K562 (cell line): Measurements from ENCODE around the gene C6orf62. TPM values are rescaled to one million over a fixed set of nuclear protein-coding genes. Genes with fewer than 3 reads are reported as not detected.

Source experiments
- EGR1 ChIP-seq: fragments of 450-650 bp; conservative IDR thresholded peaks from 2 replicates; pipeline ENCODE4 v1.6.1; 2017; ENCODE audit warnings: mild to moderate bottlenecking
- FOS ChIP-seq: IDR thresholded peaks from 3 replicates; pipeline ENCODE4 v1.6.1; 2011; ENCODE audit not compliant: insufficient read length; ENCODE audit errors: extremely low read depth
- ILK ChIP-seq: fragments of 450-650 bp; IDR thresholded peaks from 2 replicates; pipeline ENCODE4 v1.6.1; 2016; ENCODE audit warnings: missing genetic modification characterization, low read depth, mild to moderate bottlenecking, missing compliant biosample characterization, moderate library complexity, borderline replicate concordance
- MAZ ChIP-seq, 2 experiments: fragments of 450-650 bp in 1 of 2; sonication (generic) in 1 of 2; formaldehyde crosslinking; IDR thresholded peaks in 1 of 2; conservative IDR thresholded peaks in 1 of 2; 2 replicates each; pipeline versions ENCODE4 v1.4.0 to v1.5.0; 2020; ENCODE audit warnings: mild to moderate bottlenecking in 1 of 2, missing genetic modification reagents in 1 of 2
- MXI1 ChIP-seq: IDR thresholded peaks from 2 replicates; pipeline ENCODE4 v1.6.1; 2011; ENCODE audit warnings: low read depth, mild to moderate bottlenecking, improper control_type of control experiment, low read length
- MYC ChIP-seq, 2 experiments: fragments of 250-450 bp in 1 of 2; sonication (Bioruptor Pico) in 1 of 2; IDR thresholded peaks; 2 replicates each; pipeline versions ENCODE4 v1.5.1 to v1.6.1; 2012 to 2021; ENCODE audit warnings: low read depth in 2 of 2, borderline replicate concordance in 1 of 2, improper control_type of control experiment in 1 of 2, low read length in 1 of 2, mild to moderate bottlenecking in 1 of 2, moderate library complexity in 1 of 2
- NR2F6 ChIP-seq: fragments of 450-650 bp; formaldehyde crosslinking; IDR thresholded peaks from 2 replicates; pipeline ENCODE4 v1.4.0; 2020; ENCODE audit warnings: mild to moderate bottlenecking
- RBFOX2 ChIP-seq: fragments of 200-400 bp; formaldehyde crosslinking; IDR thresholded peaks from 2 replicates; pipeline ENCODE4 v1.6.1; 2017; ENCODE audit warnings: low read depth, mild to moderate bottlenecking, low read length, moderate library complexity
- SMARCE1 ChIP-seq: fragments of 450-650 bp; IDR thresholded peaks from 2 replicates; pipeline ENCODE4 v1.7.1; 2016; ENCODE audit warnings: mild to moderate bottlenecking
- THRAP3 ChIP-seq: fragments of 450-650 bp; IDR thresholded peaks from 2 replicates; pipeline ENCODE4 v1.6.1; 2016; ENCODE audit warnings: mild to moderate bottlenecking, inconsistent platforms, borderline replicate concordance
- ZBTB8A ChIP-seq: fragments of 450-650 bp; IDR thresholded peaks from 2 replicates; pipeline ENCODE4 v1.6.1; 2018; ENCODE audit warnings: mild to moderate bottlenecking, moderate library complexity; ENCODE audit not compliant: partially characterized antibody
- ZNF143 ChIP-seq: sonication (generic); formaldehyde crosslinking; IDR thresholded peaks from 2 replicates; pipeline ENCODE4 v1.9.0; 2022; ENCODE audit warnings: mild to moderate bottlenecking, missing genetic modification reagents
- ZNF217 ChIP-seq: sonication (generic); formaldehyde crosslinking; IDR thresholded peaks from 2 replicates; pipeline ENCODE4 v1.8.0; 2022; ENCODE audit warnings: mild to moderate bottlenecking, missing genetic modification reagents
- polyA plus RNA-seq, 8 experiments: library from polyadenylated mRNA; depleted of rRNA in 4 of 8; stranded (reverse) in 5 of 8; unstranded in 3 of 8; fragments of >200 nt; fragmentation: Nextera tagmentation in 2 of 8; fragmentation: Illumina TruSeq in 1 of 8; extraction: Ambion mirVana in 2 of 8; extraction: Trizol in 1 of 8; gene quantifications; 2 replicates each; pipeline versions ENCODE4 v1.2.1 to v1.2.3, GENCODE V29; 2011 to 2014; ENCODE audit warnings: inconsistent platforms in 1 of 8, missing spikeins in 1 of 8
- total RNA-seq, 7 experiments: library from RNA; depleted of rRNA in 6 of 7; stranded (reverse); fragments of >200 nt in 6 of 7; fragmentation: Illumina TruSeq in 2 of 7; extraction: Trizol in 2 of 7; gene quantifications; 2 replicates each; pipeline versions ENCODE4 v1.2.1 to v1.2.3, GENCODE V29; 2011 to 2021; ENCODE audit warnings: low replicate concordance in 1 of 7
- TF ChIP-seq, protein P1 (sequence below): sonication (generic); formaldehyde crosslinking; IDR thresholded peaks from 2 replicates; pipeline ENCODE4 v1.8.1; 2022; ENCODE audit warnings: missing genetic modification reagents
- TF ChIP-seq, protein P2 (sequence below): sonication (generic); formaldehyde crosslinking; IDR thresholded peaks from 2 replicates; pipeline ENCODE4 v1.8.1; 2022; ENCODE audit warnings: missing genetic modification reagents
- TF ChIP-seq, protein P3 (sequence below): sonication (generic); formaldehyde crosslinking; IDR thresholded peaks from 2 replicates; pipeline ENCODE4 v1.8.0; 2022; ENCODE audit warnings: mild to moderate bottlenecking, low read depth, missing genetic modification reagents
- TF ChIP-seq, protein P4 (sequence below): sonication (generic); formaldehyde crosslinking; IDR thresholded peaks from 2 replicates; pipeline ENCODE4 v1.8.0; 2022; ENCODE audit warnings: mild to moderate bottlenecking, missing genetic modification reagents
- TF ChIP-seq, protein P5 (sequence below): fragments of 250-450 bp; sonication (Bioruptor Pico); IDR thresholded peaks from 2 replicates; pipeline ENCODE4 v1.5.0; 2021

Gene C6orf62
- total and polyA plus RNA-seq, 9 of the 15 experiments (the other 6 are each of a cell fraction or from before 2014, with no cell fraction given): 48.5 to 579 (median 111) TPM

DNA sequence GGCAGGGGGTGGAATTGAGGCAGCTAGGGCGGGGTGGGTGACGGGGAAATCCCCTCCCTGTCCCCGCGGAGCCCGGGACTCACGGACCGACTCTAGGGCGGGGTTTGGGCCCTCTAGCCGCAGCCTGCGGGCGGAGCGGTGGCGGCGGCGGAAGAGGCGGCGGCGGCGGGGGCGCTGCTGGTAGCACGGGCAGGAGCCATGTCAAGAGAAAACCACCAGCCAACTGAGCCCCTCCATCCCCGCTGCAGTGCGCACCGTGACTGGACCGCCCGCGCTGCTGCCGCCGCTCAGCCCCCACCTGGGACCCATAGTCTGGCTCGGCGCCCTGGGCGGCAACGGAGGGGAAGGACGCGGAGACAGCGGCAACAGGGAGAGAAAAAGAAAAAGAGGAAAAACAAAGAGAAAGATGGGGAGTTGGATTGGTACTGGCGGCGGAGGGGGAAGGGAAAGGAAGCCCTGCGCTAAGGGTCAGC, 1.2 kb upstream of the C6orf62 start (continued):
- TF ChIP-seq, protein P1, sequence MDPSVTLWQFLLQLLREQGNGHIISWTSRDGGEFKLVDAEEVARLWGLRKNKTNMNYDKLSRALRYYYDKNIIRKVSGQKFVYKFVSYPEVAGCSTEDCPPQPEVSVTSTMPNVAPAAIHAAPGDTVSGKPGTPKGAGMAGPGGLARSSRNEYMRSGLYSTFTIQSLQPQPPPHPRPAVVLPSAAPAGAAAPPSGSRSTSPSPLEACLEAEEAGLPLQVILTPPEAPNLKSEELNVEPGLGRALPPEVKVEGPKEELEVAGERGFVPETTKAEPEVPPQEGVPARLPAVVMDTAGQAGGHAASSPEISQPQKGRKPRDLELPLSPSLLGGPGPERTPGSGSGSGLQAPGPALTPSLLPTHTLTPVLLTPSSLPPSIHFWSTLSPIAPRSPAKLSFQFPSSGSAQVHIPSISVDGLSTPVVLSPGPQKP (CRISPR knock-in tag): no peak
- no peak for TF ChIP-seq ZBTB8A
- TF ChIP-seq EGR1: peak; percentile 80
- TF ChIP-seq FOS: no peak
- TF ChIP-seq, protein P2, sequence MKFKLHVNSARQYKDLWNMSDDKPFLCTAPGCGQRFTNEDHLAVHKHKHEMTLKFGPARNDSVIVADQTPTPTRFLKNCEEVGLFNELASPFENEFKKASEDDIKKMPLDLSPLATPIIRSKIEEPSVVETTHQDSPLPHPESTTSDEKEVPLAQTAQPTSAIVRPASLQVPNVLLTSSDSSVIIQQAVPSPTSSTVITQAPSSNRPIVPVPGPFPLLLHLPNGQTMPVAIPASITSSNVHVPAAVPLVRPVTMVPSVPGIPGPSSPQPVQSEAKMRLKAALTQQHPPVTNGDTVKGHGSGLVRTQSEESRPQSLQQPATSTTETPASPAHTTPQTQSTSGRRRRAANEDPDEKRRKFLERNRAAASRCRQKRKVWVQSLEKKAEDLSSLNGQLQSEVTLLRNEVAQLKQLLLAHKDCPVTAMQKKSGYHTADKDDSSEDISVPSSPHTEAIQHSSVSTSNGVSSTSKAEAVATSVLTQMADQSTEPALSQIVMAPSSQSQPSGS (CRISPR knock-in tag): no peak
- TF ChIP-seq, protein P3, sequence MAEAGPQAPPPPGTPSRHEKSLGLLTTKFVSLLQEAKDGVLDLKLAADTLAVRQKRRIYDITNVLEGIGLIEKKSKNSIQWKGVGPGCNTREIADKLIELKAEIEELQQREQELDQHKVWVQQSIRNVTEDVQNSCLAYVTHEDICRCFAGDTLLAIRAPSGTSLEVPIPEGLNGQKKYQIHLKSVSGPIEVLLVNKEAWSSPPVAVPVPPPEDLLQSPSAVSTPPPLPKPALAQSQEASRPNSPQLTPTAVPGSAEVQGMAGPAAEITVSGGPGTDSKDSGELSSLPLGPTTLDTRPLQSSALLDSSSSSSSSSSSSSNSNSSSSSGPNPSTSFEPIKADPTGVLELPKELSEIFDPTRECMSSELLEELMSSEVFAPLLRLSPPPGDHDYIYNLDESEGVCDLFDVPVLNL (CRISPR knock-in tag): no peak
- TF ChIP-seq ZNF217 (CRISPR knock-in tag): no peak
- peak in 1 of 2 experiments; percentile 4; a peak in 1 of 4 replicates for TF ChIP-seq MAZ (CRISPR knock-in tag; conservative IDR thresholded peaks at IDR 0.05 in 1 of 2, IDR thresholded peaks at IDR 0.05 in 1 of 2)
- TF ChIP-seq MYC (IDR thresholded peaks at IDR 0.05; ENCODE audit: low read depth, low read length): no peak
- TF ChIP-seq MYC (CRISPR knock-in tag; IDR thresholded peaks at IDR 0.05; ENCODE audit: borderline replicate concordance, low read depth): peak; percentile 69; the same call in 1 of the 2 replicates
- TF ChIP-seq RBFOX2: peak; percentile 95
- TF ChIP-seq, protein P4, sequence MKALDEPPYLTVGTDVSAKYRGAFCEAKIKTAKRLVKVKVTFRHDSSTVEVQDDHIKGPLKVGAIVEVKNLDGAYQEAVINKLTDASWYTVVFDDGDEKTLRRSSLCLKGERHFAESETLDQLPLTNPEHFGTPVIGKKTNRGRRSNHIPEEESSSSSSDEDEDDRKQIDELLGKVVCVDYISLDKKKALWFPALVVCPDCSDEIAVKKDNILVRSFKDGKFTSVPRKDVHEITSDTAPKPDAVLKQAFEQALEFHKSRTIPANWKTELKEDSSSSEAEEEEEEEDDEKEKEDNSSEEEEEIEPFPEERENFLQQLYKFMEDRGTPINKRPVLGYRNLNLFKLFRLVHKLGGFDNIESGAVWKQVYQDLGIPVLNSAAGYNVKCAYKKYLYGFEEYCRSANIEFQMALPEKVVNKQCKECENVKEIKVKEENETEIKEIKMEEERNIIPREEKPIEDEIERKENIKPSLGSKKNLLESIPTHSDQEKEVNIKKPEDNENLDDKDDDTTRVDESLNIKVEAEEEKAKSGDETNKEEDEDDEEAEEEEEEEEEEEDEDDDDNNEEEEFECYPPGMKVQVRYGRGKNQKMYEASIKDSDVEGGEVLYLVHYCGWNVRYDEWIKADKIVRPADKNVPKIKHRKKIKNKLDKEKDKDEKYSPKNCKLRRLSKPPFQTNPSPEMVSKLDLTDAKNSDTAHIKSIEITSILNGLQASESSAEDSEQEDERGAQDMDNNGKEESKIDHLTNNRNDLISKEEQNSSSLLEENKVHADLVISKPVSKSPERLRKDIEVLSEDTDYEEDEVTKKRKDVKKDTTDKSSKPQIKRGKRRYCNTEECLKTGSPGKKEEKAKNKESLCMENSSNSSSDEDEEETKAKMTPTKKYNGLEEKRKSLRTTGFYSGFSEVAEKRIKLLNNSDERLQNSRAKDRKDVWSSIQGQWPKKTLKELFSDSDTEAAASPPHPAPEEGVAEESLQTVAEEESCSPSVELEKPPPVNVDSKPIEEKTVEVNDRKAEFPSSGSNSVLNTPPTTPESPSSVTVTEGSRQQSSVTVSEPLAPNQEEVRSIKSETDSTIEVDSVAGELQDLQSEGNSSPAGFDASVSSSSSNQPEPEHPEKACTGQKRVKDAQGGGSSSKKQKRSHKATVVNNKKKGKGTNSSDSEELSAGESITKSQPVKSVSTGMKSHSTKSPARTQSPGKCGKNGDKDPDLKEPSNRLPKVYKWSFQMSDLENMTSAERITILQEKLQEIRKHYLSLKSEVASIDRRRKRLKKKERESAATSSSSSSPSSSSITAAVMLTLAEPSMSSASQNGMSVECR (CRISPR knock-in tag): 0 out of 2 replicates have a peak, but pooled peaks have one; percentile 62
- TF ChIP-seq, protein P5, sequence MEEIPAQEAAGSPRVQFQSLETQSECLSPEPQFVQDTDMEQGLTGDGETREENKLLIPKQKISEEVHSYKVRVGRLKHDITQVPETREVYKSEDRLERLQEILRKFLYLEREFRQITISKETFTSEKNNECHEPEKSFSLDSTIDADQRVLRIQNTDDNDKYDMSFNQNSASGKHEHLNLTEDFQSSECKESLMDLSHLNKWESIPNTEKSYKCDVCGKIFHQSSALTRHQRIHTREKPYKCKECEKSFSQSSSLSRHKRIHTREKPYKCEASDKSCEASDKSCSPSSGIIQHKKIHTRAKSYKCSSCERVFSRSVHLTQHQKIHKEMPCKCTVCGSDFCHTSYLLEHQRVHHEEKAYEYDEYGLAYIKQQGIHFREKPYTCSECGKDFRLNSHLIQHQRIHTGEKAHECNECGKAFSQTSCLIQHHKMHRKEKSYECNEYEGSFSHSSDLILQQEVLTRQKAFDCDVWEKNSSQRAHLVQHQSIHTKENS (CRISPR knock-in tag): no peak
- peak; percentile 77; the same call in 1 of the 2 replicates for TF ChIP-seq NR2F6 (CRISPR knock-in tag)
- TF ChIP-seq ILK (tag): no peak
- TF ChIP-seq MXI1: no peak
- TF ChIP-seq THRAP3: peak; percentile 84; the same call in 1 of the 2 replicates
- no peak for TF ChIP-seq ZNF143
- TF ChIP-seq SMARCE1: peak; percentile 52
